Measurements from ENCODE around the gene BACH2.
A peak's percentile ranks its signal among the peaks of the same experiment; 100 is the strongest.

The BACH2 gene

GRCh38 chr6:89951574-89952104 lies 345.0 kb downstream of the BACH2 start:
- no peak for DNase-seq (ENCODE audit: low read depth in 4 of 4, low spot score in 1 of 4)

DNA sequence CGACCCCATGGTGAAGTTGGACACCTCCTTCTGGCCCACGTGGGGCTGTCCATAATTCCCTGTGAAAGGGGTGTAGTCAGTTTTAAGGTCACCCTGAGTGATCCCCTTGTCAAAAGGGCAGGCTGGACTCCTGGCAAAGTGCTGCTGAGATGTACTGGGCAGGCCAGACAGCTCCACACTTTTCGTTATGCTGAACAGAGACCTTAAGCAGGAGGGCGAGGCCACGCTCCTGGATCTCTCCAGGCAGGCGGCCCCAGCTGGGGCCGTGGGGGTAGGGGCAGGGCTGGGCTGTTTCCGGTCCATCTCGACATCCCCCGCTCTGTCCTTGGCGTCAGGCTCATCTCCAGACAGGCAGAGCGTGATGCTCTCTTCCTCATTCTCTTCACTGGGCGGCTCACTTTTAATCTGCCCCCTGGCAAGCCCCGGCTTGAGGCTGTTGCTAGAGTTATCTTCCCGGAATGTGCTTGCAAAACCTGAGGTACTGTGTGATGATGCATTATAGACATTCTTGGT lies 345.7 kb downstream of the BACH2 start:
- no peak for DNase-seq (ENCODE audit: low read depth in 4 of 4, low spot score in 1 of 4)

- no peak for DNase-seq (ENCODE audit: low read depth in 4 of 4, low spot score in 1 of 4)
Measured at GRCh38 chr6:89950446-89950845, 346.2 kb downstream of the BACH2 start.

DNA sequence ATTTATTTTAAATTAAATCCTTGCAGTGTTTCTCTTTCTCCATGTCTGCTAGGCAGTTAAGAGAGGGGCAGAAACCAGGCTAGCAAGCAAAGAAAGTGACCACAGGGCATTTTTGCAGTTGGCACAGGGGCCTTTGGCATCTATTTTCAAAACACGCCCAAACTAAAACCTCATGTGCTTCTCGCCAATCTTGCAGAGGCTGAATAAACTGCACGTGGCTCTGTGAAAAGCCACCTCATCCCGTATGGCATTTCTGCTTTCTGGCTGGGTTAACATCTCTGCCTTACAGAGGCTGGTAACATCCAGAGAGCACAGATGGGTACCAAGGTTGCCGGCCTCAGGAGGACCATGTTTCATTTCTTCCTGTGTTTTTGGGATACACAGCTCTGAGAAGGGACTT lies 347.8 kb downstream of the BACH2 start:
- no peak for DNase-seq (ENCODE audit: low read depth in 4 of 4, low spot score in 1 of 4)

DNA sequence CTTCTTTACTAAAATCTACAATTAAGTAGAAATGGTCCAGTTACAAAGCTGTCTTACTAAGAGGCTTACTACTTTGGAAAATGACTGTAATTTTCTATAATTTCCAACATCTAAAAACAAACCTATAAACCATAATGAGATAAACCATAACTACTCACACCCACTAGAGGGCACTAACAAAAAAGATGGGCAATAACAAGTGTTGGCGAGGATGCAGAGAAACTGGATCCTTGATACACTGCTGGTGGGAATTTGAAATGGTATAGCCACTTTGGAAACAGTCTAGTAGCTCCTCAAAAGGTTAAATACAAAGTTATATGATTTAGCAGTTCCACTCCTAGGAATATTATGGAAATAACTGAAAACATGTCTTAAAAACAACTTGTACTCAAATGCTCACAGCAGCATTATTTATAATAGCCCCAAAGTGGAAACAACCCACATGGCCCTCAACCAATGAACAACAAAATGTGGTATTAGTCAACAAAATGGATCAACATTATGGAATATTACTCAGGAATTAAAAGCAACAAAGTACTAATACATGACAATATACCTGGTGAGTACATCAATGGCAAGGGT lies 351.7 kb downstream of the BACH2 start:
- no peak for DNase-seq (ENCODE audit: low read depth in 4 of 4, low spot score in 1 of 4)

DNA sequence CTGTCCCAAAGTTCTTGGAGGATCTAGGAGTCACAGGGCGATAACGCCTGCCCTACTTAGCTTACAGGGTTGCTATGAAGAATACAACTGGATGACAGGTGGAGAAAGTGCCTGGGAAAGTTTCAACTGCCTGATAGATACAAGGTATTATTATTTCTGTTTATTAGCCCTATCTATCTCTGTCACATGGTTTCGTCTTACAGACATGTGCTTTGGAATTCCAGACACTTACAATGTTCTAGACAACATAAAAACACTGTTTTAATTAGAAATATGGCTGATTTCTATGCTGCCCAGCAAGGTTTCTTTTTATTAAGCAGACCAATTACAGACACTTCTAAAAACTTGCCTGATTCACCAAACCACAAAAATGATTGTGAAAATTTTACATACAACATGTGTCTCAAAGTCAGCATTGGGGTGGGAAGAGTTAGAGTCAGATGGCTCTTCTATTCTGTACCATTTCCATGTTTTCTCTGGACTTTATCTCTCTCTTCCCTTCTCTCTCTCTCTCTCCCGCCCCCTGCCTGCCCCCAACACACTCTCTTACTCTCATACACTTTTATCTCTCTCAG lies 352.4 kb downstream of the BACH2 start:
- DNase-seq (ENCODE audit: low read depth in 4 of 4, low spot score in 1 of 4) = no peak

DNA sequence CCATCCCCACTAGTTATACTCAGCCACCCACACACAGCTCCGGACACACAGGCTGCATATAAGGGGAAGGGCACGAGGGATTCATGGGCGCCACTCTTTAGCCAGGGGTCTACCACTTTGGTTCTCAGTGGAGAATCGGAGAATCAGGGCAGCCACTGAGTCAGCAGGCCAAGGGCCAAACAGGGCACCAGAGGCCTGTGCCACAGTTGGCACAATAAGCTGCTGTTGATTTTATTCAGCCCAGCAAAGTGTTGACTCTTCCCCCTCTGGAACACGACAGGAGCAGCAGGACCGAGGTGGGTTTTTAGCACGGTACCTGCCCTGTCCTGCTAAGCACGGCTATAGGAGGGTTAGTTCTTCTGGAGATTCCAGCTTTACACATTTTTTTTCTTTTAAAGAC lies 354.0 kb downstream of the BACH2 start:
- no peak for DNase-seq (ENCODE audit: low read depth in 4 of 4, low spot score in 1 of 4)

GRCh38 chr6:89941763-89942497 lies 354.7 kb downstream of the BACH2 start:
- no peak for DNase-seq (ENCODE audit: low read depth in 4 of 4, low spot score in 1 of 4)

DNA sequence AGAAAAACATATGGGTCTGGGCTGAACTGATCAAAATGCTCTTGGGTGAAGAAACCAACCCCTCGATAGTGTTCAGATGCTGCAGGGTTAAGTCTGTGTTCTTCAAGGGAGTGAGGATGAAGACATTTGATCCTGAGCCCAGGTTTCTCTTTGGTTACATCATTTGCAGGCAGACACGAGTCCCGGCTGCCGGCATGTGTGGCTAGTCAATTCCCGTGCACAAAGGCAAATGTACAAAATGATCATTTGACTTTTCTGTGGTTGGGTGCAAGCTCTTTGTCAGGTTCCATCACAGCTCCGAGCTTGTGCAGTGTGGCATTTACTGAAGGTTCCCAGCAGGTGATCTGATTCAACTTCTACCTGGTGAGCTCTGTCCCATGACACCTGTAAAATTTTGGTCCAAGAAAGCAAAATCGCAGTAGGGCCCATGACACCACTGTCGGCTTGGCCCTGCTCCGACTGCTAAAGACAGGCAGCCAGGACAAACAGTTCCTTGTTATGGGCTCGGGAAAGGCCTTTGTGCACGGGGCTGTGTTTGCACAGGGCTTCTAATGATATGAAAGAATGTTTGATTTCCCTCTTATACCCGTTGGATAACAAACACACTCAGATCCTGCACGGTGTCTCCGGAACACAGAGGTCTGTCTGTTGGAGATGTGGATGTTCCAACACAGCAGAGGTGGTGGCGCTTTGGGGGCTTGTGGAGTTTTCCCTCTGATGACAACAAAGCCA lies 355.4 kb downstream of the BACH2 start:
- DNase-seq (ENCODE audit: low read depth in 4 of 4, low spot score in 1 of 4) = no peak

DNA sequence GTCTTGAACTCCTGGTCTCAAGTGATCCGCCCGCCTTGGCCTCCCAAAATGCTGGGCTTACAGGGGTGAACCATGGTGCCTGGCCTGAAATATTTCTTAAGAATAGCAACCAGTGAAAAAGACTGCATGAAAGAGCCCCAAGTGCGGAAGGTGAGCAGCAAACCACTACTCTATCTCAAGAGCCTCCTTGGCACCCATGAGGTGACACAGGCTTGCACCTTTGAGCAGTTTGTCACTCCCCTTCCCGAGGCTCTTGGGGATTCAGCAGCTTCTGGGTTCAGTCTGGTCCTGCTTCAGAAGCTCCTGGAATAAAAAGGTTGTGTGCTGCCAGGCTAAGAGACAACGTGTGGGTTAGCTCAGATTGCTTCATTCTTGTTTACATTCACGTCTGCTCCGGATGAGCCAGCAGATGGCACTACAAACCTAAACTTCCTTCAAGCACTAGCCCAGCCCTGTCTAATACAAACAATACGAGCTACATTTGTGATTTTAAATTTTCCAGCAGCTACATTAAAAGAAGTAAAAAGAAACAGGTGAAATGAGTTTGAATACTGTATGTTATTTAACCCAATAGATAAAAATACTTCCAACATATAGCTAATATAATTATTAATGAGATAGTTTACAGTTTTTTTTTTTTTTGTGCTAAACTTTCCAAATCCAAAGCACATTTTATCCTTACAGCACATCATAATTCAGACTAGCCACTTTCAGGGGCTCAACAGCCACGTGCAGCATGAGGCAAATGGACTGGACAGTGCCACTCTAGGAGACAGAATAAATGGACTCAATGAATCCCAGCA lies 356.2 kb downstream of the BACH2 start:
- DNase-seq (ENCODE audit: low read depth in 4 of 4, low spot score in 1 of 4) = peak in 2 of 4 experiments; percentile 38

- DNase-seq (ENCODE audit: low read depth in 4 of 4, low spot score in 1 of 4) = no peak
Measured at GRCh38 chr6:89939144-89939543, 357.5 kb downstream of the BACH2 start.

- no peak for DNase-seq (ENCODE audit: low read depth in 4 of 4, low spot score in 1 of 4)
Measured at GRCh38 chr6:89938014-89938413, 358.6 kb downstream of the BACH2 start.

DNA sequence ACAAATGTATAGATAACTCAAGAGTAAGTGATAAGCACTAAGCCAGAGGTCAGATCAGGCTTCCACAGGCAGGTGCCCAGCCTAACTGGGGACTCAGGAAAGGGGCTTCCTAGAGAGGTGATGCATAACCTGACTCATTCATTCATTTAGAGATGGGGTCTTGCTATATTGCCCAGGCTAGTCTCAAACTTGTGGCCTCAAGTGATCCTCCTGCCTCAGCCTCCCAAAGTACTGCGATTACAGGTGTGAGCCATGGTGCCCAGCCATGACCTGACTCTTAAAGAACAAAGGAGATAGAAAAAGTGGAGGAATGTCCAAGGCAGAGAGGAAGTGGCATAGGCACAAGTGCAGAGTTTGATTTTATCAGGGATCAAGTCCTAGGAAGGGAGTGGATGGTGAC lies 360.5 kb downstream of the BACH2 start:
- no peak for DNase-seq (ENCODE audit: low read depth in 4 of 4, low spot score in 1 of 4)

DNA sequence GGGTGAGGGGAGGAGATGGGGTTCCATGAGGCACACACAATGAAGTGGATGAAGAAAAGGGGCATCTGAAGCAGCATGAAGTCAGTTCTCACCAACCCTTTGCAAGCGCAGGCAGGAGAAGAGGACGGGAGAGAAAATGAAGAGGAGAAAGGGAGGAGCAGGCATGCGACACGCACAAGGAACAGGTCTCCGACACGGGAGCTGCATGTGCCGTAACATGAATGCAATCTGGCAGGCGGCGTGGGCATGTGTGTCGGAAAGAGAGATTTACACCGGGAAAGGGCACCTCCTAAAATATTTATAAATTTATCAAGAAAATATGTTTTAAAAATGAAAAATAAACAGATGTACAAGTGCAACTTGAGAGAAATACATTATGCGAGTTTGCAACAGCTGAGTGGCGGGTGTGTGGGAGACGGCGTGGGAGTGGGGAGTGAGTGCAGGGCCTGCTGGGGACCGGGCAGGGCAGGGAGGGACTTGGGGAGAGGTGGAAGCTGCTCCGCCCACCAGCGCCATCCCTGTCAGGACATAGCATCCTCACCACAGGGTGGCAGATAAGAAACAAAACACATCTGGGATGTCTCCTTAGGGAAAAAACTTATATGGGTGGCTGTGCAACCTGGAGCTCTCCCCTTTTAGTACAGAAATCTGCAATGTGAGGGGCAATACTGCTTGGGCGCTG lies 361.8 kb downstream of the BACH2 start:
- DNase-seq (ENCODE audit: low read depth in 4 of 4, low spot score in 1 of 4) = no peak

DNA sequence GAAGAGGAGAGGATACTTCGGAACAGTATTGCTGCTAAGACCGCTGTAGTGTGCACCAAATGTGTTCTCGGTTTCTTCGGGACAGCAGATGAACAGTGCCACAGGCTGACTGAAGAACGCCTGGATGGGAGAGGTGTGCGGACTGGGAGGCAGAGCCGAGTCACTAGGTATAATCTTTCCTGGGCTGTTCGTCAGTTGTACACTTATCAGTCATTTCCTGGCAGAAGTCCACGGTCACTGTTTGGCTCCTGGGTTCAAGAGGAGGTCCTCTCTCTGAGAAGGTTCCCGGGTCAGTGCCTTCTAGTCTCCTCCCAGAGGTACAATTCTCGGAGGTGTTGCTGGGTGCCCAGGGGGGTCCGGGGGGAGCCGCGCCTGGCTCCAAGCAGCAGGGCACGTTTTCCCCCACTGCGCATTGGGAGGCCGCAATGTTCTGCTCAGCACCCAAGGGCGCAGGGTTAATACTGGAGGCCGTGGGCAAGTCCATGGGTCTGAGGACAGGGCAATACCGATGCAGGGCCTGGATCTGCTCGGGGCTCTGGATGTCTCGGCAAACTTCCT lies 364.3 kb downstream of the BACH2 start:
- DNase-seq (ENCODE audit: low read depth in 4 of 4, low spot score in 1 of 4) = no peak

- DNase-seq (ENCODE audit: low read depth in 4 of 4, low spot score in 1 of 4) = no peak
Measured at GRCh38 chr6:89930789-89931188, 365.9 kb downstream of the BACH2 start.

DNA sequence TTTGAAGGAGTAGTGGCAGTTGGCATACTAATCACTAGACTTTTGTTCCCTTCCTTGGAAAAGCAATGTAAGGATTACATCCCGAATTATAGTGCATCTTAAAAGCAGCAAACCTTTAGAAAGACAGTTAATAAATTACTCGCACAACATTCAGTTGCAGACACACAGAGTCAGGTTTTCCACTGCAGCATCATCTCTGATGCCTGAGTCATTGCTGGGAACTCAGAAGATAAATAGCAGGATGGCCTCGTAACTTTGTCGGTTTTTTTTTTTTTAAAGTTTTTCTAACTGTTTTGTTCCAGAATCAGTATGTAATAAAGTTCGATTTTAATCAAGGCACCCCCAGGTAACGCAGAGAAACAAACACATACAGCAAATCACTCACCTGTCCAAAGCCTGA lies 368.0 kb downstream of the BACH2 start:
- peak in 1 of 4 experiments; percentile 20 for DNase-seq (ENCODE audit: low read depth in 4 of 4, low spot score in 1 of 4)

DNA sequence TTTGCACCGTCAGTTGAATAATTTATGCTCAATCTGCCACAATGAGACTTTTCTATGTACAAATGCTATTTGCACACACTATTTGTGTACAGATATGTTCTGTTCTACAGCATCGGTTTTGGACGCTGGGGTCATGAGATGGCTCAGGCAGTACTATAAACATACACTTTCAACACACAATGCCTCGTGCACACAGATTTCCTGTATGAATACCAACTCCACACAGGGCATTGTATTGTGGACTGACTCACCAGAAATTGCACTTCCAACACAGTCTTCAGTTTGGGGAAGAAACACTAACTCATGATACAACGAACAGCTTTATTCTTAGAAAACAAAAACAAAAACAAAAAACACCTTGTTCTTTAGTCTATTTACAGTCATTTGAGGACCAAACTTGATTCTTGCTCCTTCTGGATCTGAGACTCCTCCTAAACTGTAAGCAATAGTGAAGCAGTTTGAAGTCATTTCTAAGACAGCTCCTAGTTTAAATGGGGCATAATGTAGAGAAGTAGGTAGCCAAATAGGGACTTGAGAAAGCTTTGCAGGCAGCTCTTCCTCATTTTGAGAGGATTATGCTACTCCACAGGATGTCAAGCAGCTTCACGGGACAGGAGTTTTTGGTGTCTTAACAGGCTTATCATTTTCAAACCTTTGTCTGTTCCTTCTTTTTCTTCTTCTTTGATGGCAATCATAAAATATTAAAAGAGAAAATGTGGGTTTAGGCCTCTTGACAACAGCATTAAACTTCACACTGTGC lies 368.7 kb downstream of the BACH2 start:
- no peak for DNase-seq (ENCODE audit: low read depth in 4 of 4, low spot score in 1 of 4)

DNA sequence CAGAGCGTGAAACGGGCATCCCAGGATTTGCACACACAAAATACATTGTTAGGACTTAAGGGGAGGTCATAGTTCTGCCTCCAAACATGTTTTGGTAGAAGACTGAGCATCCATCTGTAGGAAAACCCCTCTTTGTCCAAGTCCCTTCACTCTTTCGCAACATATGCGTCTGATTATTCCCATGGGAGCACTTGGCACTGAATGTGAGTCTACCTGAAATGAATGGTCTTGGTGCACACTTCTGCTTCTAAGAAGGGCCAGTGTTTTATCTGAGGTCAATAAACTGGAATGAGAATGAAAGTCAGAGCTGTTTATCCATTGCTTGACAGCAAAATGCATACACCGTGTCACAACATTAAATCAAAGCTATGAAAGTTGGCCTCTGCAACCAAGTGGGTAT lies 369.4 kb downstream of the BACH2 start:
- no peak for DNase-seq (ENCODE audit: low read depth in 4 of 4, low spot score in 1 of 4)
